ENCODE measurements around the gene FIBP. TPM values are rescaled to one million over a fixed set of nuclear protein-coding genes. Genes with fewer than 3 reads are reported as not detected.
"Not testable (repeated sequence)": the region's sequence is repeated elsewhere in the genome, so short reads cannot be mapped to it uniquely, and the experiment has no call there.

Gene FIBP
- polyA plus RNA-seq, 12 donors = 51.1 to 68.4 (median 60.3) TPM; not detected in 1

GRCh38 chr11:65849366-65849765 lies 38.9 kb downstream of the FIBP start:
- no peak for DNase-seq

DNA sequence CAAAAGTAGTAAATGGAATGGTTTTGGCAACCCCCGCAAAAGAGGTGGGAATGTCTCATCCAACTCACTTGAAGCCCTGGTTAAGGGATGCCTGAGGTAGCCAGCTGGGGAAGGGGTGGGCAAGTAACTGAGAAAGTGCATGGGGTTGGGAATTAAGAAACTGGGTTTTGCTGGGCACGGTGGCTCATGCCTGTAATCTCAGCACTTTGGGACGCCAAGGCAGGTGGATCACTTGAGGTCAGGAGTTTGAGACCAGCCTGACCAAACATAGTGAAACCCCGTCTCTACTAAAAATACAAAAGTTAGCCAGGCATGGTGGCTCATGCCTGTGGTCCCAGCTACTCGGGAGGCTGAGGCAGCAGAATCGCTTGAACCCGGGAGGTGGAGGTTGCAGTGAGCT lies 39.6 kb downstream of the FIBP start:
- DNase-seq = not testable (repeated sequence)

DNA sequence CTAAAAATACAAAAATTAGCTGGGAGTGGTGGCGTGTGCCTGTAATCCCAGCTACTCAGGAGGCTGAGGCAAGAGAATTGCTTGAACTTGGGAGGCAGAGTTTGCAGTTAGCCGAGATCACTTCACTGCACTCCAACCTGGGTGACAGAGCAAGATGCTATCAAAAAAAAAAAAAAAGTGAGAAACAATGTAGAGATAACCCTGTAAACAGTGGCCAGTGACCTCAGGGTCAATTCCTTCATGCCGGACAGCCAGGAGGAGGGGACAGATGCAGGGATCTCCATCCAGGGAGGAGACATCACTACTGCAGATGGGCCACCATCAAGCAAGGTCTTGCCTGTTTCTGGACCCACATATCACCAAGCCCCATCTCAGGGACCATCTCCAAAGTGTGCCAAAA lies 40.5 kb downstream of the FIBP start:
- DNase-seq = no peak

DNA sequence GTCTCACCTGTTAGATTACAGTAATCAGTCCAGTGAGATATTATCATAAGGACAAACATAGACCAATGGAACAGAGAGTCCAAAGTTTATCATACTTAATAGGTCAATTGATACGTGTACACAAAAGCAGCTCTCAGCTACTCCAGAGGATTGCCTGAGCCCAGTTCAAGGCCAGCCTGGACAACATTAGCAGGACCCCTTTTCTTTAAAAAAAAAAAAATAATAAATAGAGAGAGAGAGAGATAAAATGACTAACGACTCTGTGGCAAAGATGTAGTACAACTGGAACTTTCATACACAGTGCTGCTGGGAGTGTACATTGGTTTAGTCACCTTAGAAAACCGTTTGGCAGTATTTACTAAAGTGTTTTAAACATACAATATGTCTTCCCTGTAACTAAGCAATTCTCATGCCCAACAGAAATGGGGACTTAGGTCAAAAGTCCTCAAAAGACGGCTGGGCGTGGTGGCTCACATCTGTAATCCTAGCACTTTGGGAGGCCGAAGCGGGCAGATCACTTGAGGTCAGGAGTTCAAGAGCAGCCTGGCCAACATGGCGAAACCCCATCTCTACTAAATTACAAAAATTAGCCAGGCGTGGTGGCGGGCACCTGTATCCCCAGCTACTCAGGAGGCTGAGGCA lies 43.9 kb downstream of the FIBP start:
- DNase-seq = no peak

DNA sequence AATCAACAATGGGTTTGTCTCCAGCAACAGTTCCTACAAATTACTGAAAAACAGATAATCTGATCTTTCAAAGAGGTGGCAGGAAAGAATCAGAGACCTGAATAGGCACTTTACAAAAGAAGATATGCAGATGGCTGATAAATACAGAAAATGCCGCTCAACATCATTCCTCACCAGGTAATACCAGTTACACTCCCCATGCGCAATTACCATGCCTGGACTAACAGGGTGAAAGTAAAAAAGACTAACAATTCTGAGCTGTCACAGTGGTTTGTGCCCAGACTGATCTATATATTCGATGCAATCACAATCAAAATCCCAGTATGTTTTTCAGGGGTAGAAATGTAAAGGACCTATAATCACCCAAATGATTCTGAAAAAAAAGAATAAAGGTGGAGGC lies 44.5 kb downstream of the FIBP start:
- DNase-seq = no peak

GRCh38 chr11:65842144-65842543 lies 46.1 kb downstream of the FIBP start:
- DNase-seq = no peak

- no peak for DNase-seq
These were observed 54.1 kb downstream of the FIBP start for GRCh38 chr11:65834202-65834601.

Other genes starting within 250 kb of the FIBP start
- gene RELA, start 225.6 kb downstream of the FIBP start, polyA plus RNA-seq (ENCODE audit: insufficient read length in 12 of 12) = 10 to 100 TPM in 11 of 12 donors, not detected in 1; 34.7 to 75.7 (median 39.8) TPM
- gene KAT5, start 176.2 kb downstream of the FIBP start, polyA plus RNA-seq (ENCODE audit: insufficient read length in 12 of 12) = 10 to 100 TPM in 11 of 12 donors, not detected in 1; 28.8 to 51.0 (median 38.1) TPM
- 10 to 100 TPM in 11 of 12 donors, not detected in 1; 18.3 to 35.0 (median 22.9) TPM for gene RNASEH2C, start 167.7 kb downstream of the FIBP start, polyA plus RNA-seq (ENCODE audit: insufficient read length in 12 of 12)
- gene AP5B1, start 107.5 kb downstream of the FIBP start, polyA plus RNA-seq (ENCODE audit: insufficient read length in 12 of 12) = 1 to 10 TPM in 11 of 12 donors, not detected in 1; 1.2 to 7.0 (median 1.8) TPM
- gene OVOL1, start 101.4 kb downstream of the FIBP start, polyA plus RNA-seq (ENCODE audit: insufficient read length in 12 of 12) = 1 to 10 TPM in 3 of 12 donors, under 1 TPM in 4, not detected in 5; 0.07 to 8.2 (median 0.44) TPM
- 1 to 10 TPM in 6 of 12 donors, under 1 TPM in 4, not detected in 2; 0.84 to 3.2 (median 1.2) TPM for gene SNX32, start 54.5 kb downstream of the FIBP start, polyA plus RNA-seq (ENCODE audit: insufficient read length in 12 of 12)
- 100 to 1,000 TPM in 11 of 12 donors, not detected in 1; 525 to 708 (median 574) TPM for gene CFL1, start 30.3 kb downstream of the FIBP start, polyA plus RNA-seq (ENCODE audit: insufficient read length in 12 of 12)
- gene MUS81, start 28.0 kb downstream of the FIBP start, polyA plus RNA-seq (ENCODE audit: insufficient read length in 12 of 12) = 10 to 100 TPM in 11 of 12 donors, not detected in 1; 35.4 to 63.0 (median 39.4) TPM
- 100 to 1,000 TPM in 5 of 12 donors, 10 to 100 TPM in 6, not detected in 1; 72.0 to 155 (median 92.2) TPM for gene EFEMP2, start 15.7 kb downstream of the FIBP start, polyA plus RNA-seq (ENCODE audit: insufficient read length in 12 of 12)
- 1 to 10 TPM in 4 of 12 donors, under 1 TPM in 6, not detected in 2; 0.32 to 5.3 (median 0.78) TPM for gene CTSW, start 8.6 kb downstream of the FIBP start, polyA plus RNA-seq (ENCODE audit: insufficient read length in 12 of 12)
- 10 to 100 TPM in 8 of 12 donors, 1 to 10 TPM in 3, not detected in 1; 9.0 to 38.8 (median 10.5) TPM for gene CCDC85B, start 2.2 kb upstream of the FIBP start, polyA plus RNA-seq (ENCODE audit: insufficient read length in 12 of 12)
- gene FOSL1, start 11.9 kb upstream of the FIBP start, polyA plus RNA-seq (ENCODE audit: insufficient read length in 12 of 12) = 1 to 10 TPM in 1 of 12 donors, under 1 TPM in 8, not detected in 3; 0.15 to 1.0 (median 0.24) TPM
- 10 to 100 TPM in 11 of 12 donors, not detected in 1; 26.1 to 37.7 (median 30.8) TPM for gene C11orf68, start 30.6 kb upstream of the FIBP start, polyA plus RNA-seq (ENCODE audit: insufficient read length in 12 of 12)
- 100 to 1,000 TPM in 1 of 12 donors, 10 to 100 TPM in 10, not detected in 1; 49.0 to 117 (median 65.8) TPM for gene DRAP1, start 31.0 kb upstream of the FIBP start, polyA plus RNA-seq (ENCODE audit: insufficient read length in 12 of 12)
- gene TSGA10IP, start 57.0 kb upstream of the FIBP start, polyA plus RNA-seq (ENCODE audit: insufficient read length in 12 of 12) = under 1 TPM in 5 of 12 donors, not detected in 7; 0.10 to 0.21 (median 0.12) TPM
- gene SART1, start 73.3 kb upstream of the FIBP start, polyA plus RNA-seq (ENCODE audit: insufficient read length in 12 of 12) = 10 to 100 TPM in 11 of 12 donors, not detected in 1; 30.3 to 66.7 (median 32.6) TPM
- gene EIF1AD, start 113.7 kb upstream of the FIBP start, polyA plus RNA-seq (ENCODE audit: insufficient read length in 12 of 12) = 10 to 100 TPM in 11 of 12 donors, not detected in 1; 13.9 to 21.6 (median 20.3) TPM
- 100 to 1,000 TPM in 11 of 12 donors, not detected in 1; 207 to 438 (median 224) TPM for gene BANF1, start 114.0 kb upstream of the FIBP start, polyA plus RNA-seq (ENCODE audit: insufficient read length in 12 of 12)
- 1 to 10 TPM in 1 of 12 donors, under 1 TPM in 2, not detected in 9; 0.66 to 2.2 (median 0.88) TPM for gene CST6, start 123.5 kb upstream of the FIBP start, polyA plus RNA-seq (ENCODE audit: insufficient read length in 12 of 12)
- gene CATSPER1, start 138.0 kb upstream of the FIBP start, polyA plus RNA-seq (ENCODE audit: insufficient read length in 12 of 12) = under 1 TPM in 5 of 12 donors, not detected in 7; 0.08 to 0.57 (median 0.11) TPM
- 1 to 10 TPM in 1 of 12 donors, under 1 TPM in 8, not detected in 3; 0.24 to 1.1 (median 0.47) TPM for gene GAL3ST3, start 160.7 kb upstream of the FIBP start, polyA plus RNA-seq (ENCODE audit: insufficient read length in 12 of 12)
- gene SF3B2, start 163.9 kb upstream of the FIBP start, polyA plus RNA-seq (ENCODE audit: insufficient read length in 12 of 12) = 100 to 1,000 TPM in 11 of 12 donors, not detected in 1; 120 to 210 (median 134) TPM
- 100 to 1,000 TPM in 1 of 12 donors, 10 to 100 TPM in 11; 29.9 to 128 (median 33.8) TPM for gene PACS1, start 181.8 kb upstream of the FIBP start, polyA plus RNA-seq (ENCODE audit: insufficient read length in 12 of 12)

All from muscle of arm (tissue), 12 donors.